Fibroblast of lung (primary cell): ENCODE measurements around the gene SLC39A7. TPM values are rescaled to one million over a fixed set of nuclear protein-coding genes. Genes with fewer than 3 reads are reported as not detected.

Experiments
- DNase-seq, 2 donors: peaks; one replicate each; pipeline versions ENCODE4 v3.0.0 to v3.0.0-alpha.2; 2010; ENCODE audit warnings: low read depth in 2 of 2
- H2AFZ ChIP-seq: 2 replicates; pipeline ENCODE4 v1.5.1; 2012; ENCODE audit warnings: low read length, control low read depth, inconsistent platforms
- H3K27ac ChIP-seq: 2 replicates; pipeline ENCODE4 v1.5.1; 2011; ENCODE audit warnings: low read length, control low read depth; ENCODE audit not compliant: insufficient read depth
- H3K27me3 ChIP-seq: 2 replicates; pipeline ENCODE4 v1.5.1; 2011; ENCODE audit warnings: mild to moderate bottlenecking, low read length; ENCODE audit not compliant: control insufficient read depth, insufficient read depth
- H3K36me3 ChIP-seq: 2 replicates; pipeline ENCODE4 v1.5.1; 2011; ENCODE audit warnings: low read length; ENCODE audit not compliant: control insufficient read depth, insufficient read depth
- H3K4me1 ChIP-seq: 2 replicates; pipeline ENCODE4 v1.5.1; 2011; ENCODE audit warnings: low read length; ENCODE audit not compliant: control insufficient read depth, insufficient read depth; ENCODE audit errors: extremely low read depth
- H3K4me2 ChIP-seq: 2 replicates; pipeline ENCODE4 v1.5.1; 2011; ENCODE audit warnings: low read length, control low read depth; ENCODE audit not compliant: insufficient read depth; ENCODE audit errors: extremely low read depth
- H3K4me3 ChIP-seq, 4 experiments: fragments of 200-600 bp in 1 of 4; sonication (generic) in 1 of 4; replicated peaks in 1 of 4; 2 replicates each; pipeline ENCODE4 v1.5.1; 2011 to 2016; ENCODE audit warnings: low read length in 4 of 4, low read depth in 3 of 4, mild to moderate bottlenecking in 3 of 4, control low read depth in 2 of 4, inconsistent platforms in 1 of 4, mixed read lengths in 1 of 4; ENCODE audit not compliant: insufficient read depth in 1 of 4; ENCODE audit errors: control extremely low read depth in 1 of 4
- H3K79me2 ChIP-seq: 2 replicates; pipeline ENCODE4 v1.5.1; 2012; ENCODE audit warnings: mild to moderate bottlenecking, low read length, inconsistent platforms; ENCODE audit not compliant: control insufficient read depth, insufficient read depth
- H3K9ac ChIP-seq: 2 replicates; pipeline ENCODE4 v1.5.1; 2011; ENCODE audit warnings: mild to moderate bottlenecking, low read length, control low read depth; ENCODE audit not compliant: insufficient read depth
- H3K9me3 ChIP-seq: 2 replicates; pipeline ENCODE4 v1.5.1; 2012; ENCODE audit warnings: low read depth, low read length; ENCODE audit not compliant: control insufficient read depth, insufficient read depth
- H4K20me1 ChIP-seq: 2 replicates; pipeline ENCODE4 v1.5.1; 2011; ENCODE audit warnings: low read length; ENCODE audit not compliant: control insufficient read depth, insufficient read depth; ENCODE audit errors: extremely low read depth
- EZH2 ChIP-seq: IDR thresholded peaks from 2 replicates; pipeline ENCODE4 v1.5.1; 2012; ENCODE audit warnings: low read length, control low read depth, mild to moderate bottlenecking; ENCODE audit errors: missing control alignments
- polyA plus RNA-seq, 2 donors: library from polyadenylated mRNA; depleted of rRNA in 1 of 2; stranded (reverse) in 1 of 2; unstranded in 1 of 2; fragments of >200 nt; gene quantifications; 2 replicates each; pipeline ENCODE4 v1.2.1, GENCODE V29; 2011 to 2012; ENCODE audit warnings: missing spikeins in 1 of 2
- total RNA-seq: library from RNA; depleted of rRNA; stranded (reverse); fragments of >200 nt; gene quantifications from 2 replicates; pipeline ENCODE4 v1.2.1, GENCODE V29; 2014
- TF ChIP-seq, protein P1 (sequence below), 2 donors: IDR thresholded peaks in 1 of 2; conservative IDR thresholded peaks in 1 of 2; 1 replicate in 1 of 2; 2 replicates in 1 of 2; pipeline ENCODE4 v1.5.1; 2011 to 2012; ENCODE audit warnings: low read length in 2 of 2, control low read depth in 1 of 2, inconsistent platforms in 1 of 2, low read depth in 1 of 2, mild to moderate bottlenecking in 1 of 2

SLC39A7 gene
- total and polyA plus RNA-seq, 2 donors (not counting 1 experiment from before 2014, with no cell fraction given) = 112 to 160 TPM

DNA sequence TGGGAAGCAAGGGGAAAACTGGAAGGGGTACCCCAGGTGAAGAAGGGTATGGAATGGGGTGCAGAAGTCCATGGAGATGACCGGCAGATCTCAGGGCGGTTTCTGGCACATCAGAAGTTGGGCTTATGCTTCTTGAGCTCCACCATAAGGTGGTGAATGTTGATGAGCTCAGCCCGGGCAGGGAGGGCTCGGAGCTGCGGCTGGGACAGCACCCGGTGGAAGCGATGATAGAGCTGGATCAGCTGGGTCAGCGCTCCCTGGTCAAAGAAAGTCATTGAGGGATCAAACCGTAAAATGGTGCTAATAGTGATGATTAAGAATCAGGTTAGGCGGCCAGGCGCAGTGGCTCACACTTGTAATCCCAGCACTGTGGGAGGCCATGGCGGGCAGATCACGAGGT is 50.1 kb downstream of the SLC39A7 start:
- peak overlapping the region; percentile 42 for H3K4me2 ChIP-seq
- no peaks in the 10 kb centered on the region for H3K36me3 ChIP-seq
- no peak for TF ChIP-seq EZH2
- no peaks in the 10 kb centered on the region for H3K79me2 ChIP-seq
- no peak overlapping the region for H3K9ac ChIP-seq
- no peak for DNase-seq
- H3K27me3 ChIP-seq = no peaks in the 10 kb centered on the region
- H4K20me1 ChIP-seq = no peaks in the 10 kb centered on the region
- peaks cover 16% of the 10 kb centered on the region for H3K4me1 ChIP-seq
- peak overlapping the region; percentile 94 for H3K27ac ChIP-seq
- peak overlapping the region in 1 of 4 experiments; percentile 68 for H3K4me3 ChIP-seq
- no peaks in the 10 kb centered on the region for H3K9me3 ChIP-seq
- no peak overlapping the region for H2AFZ ChIP-seq

DNA sequence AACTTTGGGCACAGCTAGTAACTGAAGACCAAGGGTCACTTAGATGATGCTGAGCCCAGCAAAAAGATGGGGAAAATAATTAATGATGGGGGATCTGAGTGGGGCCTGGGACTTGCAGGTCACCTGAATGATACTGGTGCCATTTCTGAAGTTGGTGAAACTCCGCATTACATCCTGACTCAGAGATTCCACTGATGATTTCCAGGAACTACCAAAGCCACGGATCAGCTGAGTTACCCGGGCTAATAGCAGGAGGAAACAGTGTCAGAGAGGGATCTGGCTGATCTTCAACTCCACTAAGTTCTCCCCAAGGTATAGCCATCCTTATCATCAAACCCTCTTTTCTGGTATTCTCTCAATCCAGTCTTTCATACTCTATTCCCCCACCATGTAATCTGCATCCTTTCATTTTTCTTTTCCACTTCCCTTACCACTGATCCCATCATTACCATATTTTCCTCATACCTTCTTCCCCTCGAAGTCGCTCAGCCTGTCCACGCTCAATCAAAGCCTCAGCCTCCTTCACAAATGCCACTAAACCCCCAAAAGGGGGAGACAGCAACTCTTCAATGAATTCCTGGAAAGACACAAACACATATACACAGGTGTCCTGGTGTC is 50.8 kb downstream of the SLC39A7 start:
- no peaks in the 10 kb centered on the region for H3K27me3 ChIP-seq
- no peak overlapping the region for H2AFZ ChIP-seq
- no peak overlapping the region for H3K9ac ChIP-seq
- DNase-seq = peak in 1 of 2 donors; percentile 44
- H4K20me1 ChIP-seq = no peaks in the 10 kb centered on the region
- no peak overlapping the region for H3K4me3 ChIP-seq
- no peaks in the 10 kb centered on the region for H3K9me3 ChIP-seq
- no peak for TF ChIP-seq EZH2
- TF ChIP-seq, protein P1, sequence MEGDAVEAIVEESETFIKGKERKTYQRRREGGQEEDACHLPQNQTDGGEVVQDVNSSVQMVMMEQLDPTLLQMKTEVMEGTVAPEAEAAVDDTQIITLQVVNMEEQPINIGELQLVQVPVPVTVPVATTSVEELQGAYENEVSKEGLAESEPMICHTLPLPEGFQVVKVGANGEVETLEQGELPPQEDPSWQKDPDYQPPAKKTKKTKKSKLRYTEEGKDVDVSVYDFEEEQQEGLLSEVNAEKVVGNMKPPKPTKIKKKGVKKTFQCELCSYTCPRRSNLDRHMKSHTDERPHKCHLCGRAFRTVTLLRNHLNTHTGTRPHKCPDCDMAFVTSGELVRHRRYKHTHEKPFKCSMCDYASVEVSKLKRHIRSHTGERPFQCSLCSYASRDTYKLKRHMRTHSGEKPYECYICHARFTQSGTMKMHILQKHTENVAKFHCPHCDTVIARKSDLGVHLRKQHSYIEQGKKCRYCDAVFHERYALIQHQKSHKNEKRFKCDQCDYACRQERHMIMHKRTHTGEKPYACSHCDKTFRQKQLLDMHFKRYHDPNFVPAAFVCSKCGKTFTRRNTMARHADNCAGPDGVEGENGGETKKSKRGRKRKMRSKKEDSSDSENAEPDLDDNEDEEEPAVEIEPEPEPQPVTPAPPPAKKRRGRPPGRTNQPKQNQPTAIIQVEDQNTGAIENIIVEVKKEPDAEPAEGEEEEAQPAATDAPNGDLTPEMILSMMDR (conservative IDR thresholded peaks at IDR 0.05 in 1 of 2, IDR thresholded peaks at IDR 0.05 in 1 of 2; ENCODE audit: low read depth in 1 of 2, low read length in 2 of 2) = no peak
- H3K79me2 ChIP-seq = no peaks in the 10 kb centered on the region
- H3K4me2 ChIP-seq = no peak overlapping the region
- no peak overlapping the region for H3K27ac ChIP-seq
- H3K4me1 ChIP-seq = peaks cover 16% of the 10 kb centered on the region
- no peaks in the 10 kb centered on the region for H3K36me3 ChIP-seq

DNA sequence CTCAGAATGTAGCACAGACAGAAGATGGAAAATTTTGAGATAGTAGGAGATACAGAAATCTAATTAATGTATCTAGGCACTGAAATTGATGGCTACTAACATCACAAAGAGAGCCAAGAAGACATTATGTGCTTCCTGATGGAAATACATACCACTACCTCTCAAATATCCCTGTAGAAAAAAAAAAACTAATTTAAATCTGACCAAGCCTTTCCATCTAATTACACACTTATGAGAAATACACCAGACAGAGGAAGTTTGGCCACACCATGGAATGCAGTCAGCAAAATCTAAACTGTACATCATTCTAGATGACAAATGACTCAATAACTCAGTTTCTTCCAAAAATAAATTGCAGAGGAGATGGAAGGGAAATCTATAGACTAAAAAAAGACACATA is 52.1 kb downstream of the SLC39A7 start:
- TF ChIP-seq EZH2 = no peak
- TF ChIP-seq, protein P1 (conservative IDR thresholded peaks at IDR 0.05 in 1 of 2, IDR thresholded peaks at IDR 0.05 in 1 of 2; ENCODE audit: low read depth in 1 of 2, low read length in 2 of 2) = no peak
- Histone ChIP-seq H2AFZ (no peak overlapping the region), H3K9me3 (no peaks in the 10 kb centered on the region), H3K79me2 (no peaks in the 10 kb centered on the region), H3K9ac (no peak overlapping the region), H3K27ac (no peak overlapping the region), H3K4me3 (no peak overlapping the region), H3K4me1 (peaks cover 16% of the 10 kb centered on the region), H3K36me3 (no peaks in the 10 kb centered on the region), H3K4me2 (no peak overlapping the region), H4K20me1 (no peaks in the 10 kb centered on the region), H3K27me3 (no peaks in the 10 kb centered on the region)
- peak in 1 of 2 donors; percentile 55 for DNase-seq

Other genes with a start within 250 kb of the SLC39A7 start
- 9.8 and 12.1 TPM in 2 replicates for gene HLA-DMA, start 247.8 kb upstream of the SLC39A7 start, total RNA-seq
- gene HLA-DMA, start 247.8 kb upstream of the SLC39A7 start, polyA plus RNA-seq = 3.7 and 7.1 TPM in 2 replicates
- gene BRD2, start 232.3 kb upstream of the SLC39A7 start, total RNA-seq = 59.3 and 75.6 TPM in 2 replicates
- gene BRD2, start 232.3 kb upstream of the SLC39A7 start, polyA plus RNA-seq = 126 and 154 TPM in 2 replicates
- gene HLA-DOA, start 191.3 kb upstream of the SLC39A7 start, total RNA-seq = not detected in 2 replicates
- not detected in 2 replicates for gene HLA-DOA, start 191.3 kb upstream of the SLC39A7 start, polyA plus RNA-seq
- 1.0 and 1.5 TPM in 2 replicates for gene HLA-DPA1, start 127.2 kb upstream of the SLC39A7 start, total RNA-seq
- 3.3 and 9.1 TPM in 2 replicates for gene HLA-DPA1, start 127.2 kb upstream of the SLC39A7 start, polyA plus RNA-seq
- 1.3 and 5.4 TPM in 2 replicates for gene HLA-DPB1, start 124.9 kb upstream of the SLC39A7 start, total RNA-seq
- 11.0 and 11.5 TPM in 2 replicates for gene HLA-DPB1, start 124.9 kb upstream of the SLC39A7 start, polyA plus RNA-seq
- gene COL11A2, start 8.4 kb upstream of the SLC39A7 start, total RNA-seq = 0.17 and 0.26 TPM in 2 replicates
- gene COL11A2, start 8.4 kb upstream of the SLC39A7 start, polyA plus RNA-seq = 0.06 and 0.17 TPM in 2 replicates
- 20.0 and 25.9 TPM in 2 replicates for gene RXRB, start 202 bp upstream of the SLC39A7 start, total RNA-seq
- 33.1 and 34.0 TPM in 2 replicates for gene RXRB, start 202 bp upstream of the SLC39A7 start, polyA plus RNA-seq
- 11.0 and 11.4 TPM in 2 replicates for gene HSD17B8, start 3.8 kb downstream of the SLC39A7 start, total RNA-seq
- gene HSD17B8, start 3.8 kb downstream of the SLC39A7 start, polyA plus RNA-seq = 4.9 and 5.9 TPM in 2 replicates
- gene RING1, start 7.6 kb downstream of the SLC39A7 start, total RNA-seq = 30.6 and 33.1 TPM in 2 replicates
- 24.7 and 27.3 TPM in 2 replicates for gene RING1, start 7.6 kb downstream of the SLC39A7 start, polyA plus RNA-seq
- gene VPS52, start 71.0 kb downstream of the SLC39A7 start, total RNA-seq = 33.4 and 44.9 TPM in 2 replicates
- gene VPS52, start 71.0 kb downstream of the SLC39A7 start, polyA plus RNA-seq = 53.2 and 75.6 TPM in 2 replicates
- 4,034 and 6,125 TPM in 2 replicates for gene RPS18, start 71.2 kb downstream of the SLC39A7 start, total RNA-seq
- gene RPS18, start 71.2 kb downstream of the SLC39A7 start, polyA plus RNA-seq = 4,559 and 4,995 TPM in 2 replicates
- gene B3GALT4, start 76.3 kb downstream of the SLC39A7 start, total RNA-seq = 5.1 and 11.1 TPM in 2 replicates
- 1.6 and 2.3 TPM in 2 replicates for gene B3GALT4, start 76.3 kb downstream of the SLC39A7 start, polyA plus RNA-seq
- gene WDR46, start 88.4 kb downstream of the SLC39A7 start, total RNA-seq = 55.2 and 67.3 TPM in 2 replicates
- 31.1 and 45.0 TPM in 2 replicates for gene WDR46, start 88.4 kb downstream of the SLC39A7 start, polyA plus RNA-seq
- gene PFDN6, start 88.7 kb downstream of the SLC39A7 start, total RNA-seq = 39.8 and 43.1 TPM in 2 replicates
- gene PFDN6, start 88.7 kb downstream of the SLC39A7 start, polyA plus RNA-seq = 46.7 and 50.5 TPM in 2 replicates
- gene RGL2, start 98.1 kb downstream of the SLC39A7 start, total RNA-seq = 22.1 and 22.8 TPM in 2 replicates
- 17.4 and 20.5 TPM in 2 replicates for gene RGL2, start 98.1 kb downstream of the SLC39A7 start, polyA plus RNA-seq
- gene TAPBP, start 113.2 kb downstream of the SLC39A7 start, total RNA-seq = 38.8 and 56.0 TPM in 2 replicates
- gene TAPBP, start 113.2 kb downstream of the SLC39A7 start, polyA plus RNA-seq = 50.3 and 55.4 TPM in 2 replicates
- gene ZBTB22, start 116.9 kb downstream of the SLC39A7 start, total RNA-seq = 23.6 and 31.2 TPM in 2 replicates
- gene ZBTB22, start 116.9 kb downstream of the SLC39A7 start, polyA plus RNA-seq = 8.0 and 8.9 TPM in 2 replicates
- 32.4 and 66.4 TPM in 2 replicates for gene DAXX, start 122.1 kb downstream of the SLC39A7 start, total RNA-seq
- gene DAXX, start 122.1 kb downstream of the SLC39A7 start, polyA plus RNA-seq = 32.4 and 58.4 TPM in 2 replicates
- gene KIFC1, start 191.0 kb downstream of the SLC39A7 start, total RNA-seq = 0.51 and 5.3 TPM in 2 replicates
- 8.0 and 36.6 TPM in 2 replicates for gene KIFC1, start 191.0 kb downstream of the SLC39A7 start, polyA plus RNA-seq
- gene PHF1, start 210.1 kb downstream of the SLC39A7 start, total RNA-seq = 24.4 and 28.9 TPM in 2 replicates
- 29.6 and 32.9 TPM in 2 replicates for gene PHF1, start 210.1 kb downstream of the SLC39A7 start, polyA plus RNA-seq
- gene CUTA, start 217.2 kb downstream of the SLC39A7 start, total RNA-seq = 105 and 127 TPM in 2 replicates
- gene CUTA, start 217.2 kb downstream of the SLC39A7 start, polyA plus RNA-seq = 264 and 347 TPM in 2 replicates
- gene SYNGAP1, start 219.2 kb downstream of the SLC39A7 start, total RNA-seq = 4.6 and 7.3 TPM in 2 replicates
- gene SYNGAP1, start 219.2 kb downstream of the SLC39A7 start, polyA plus RNA-seq = 3.6 and 5.9 TPM in 2 replicates